Activated CD4-positive, alpha-beta T cell treated with anti-CD3 and anti-CD28 coated beads, Interleukin-2, amount 50 U/mL, for 48 hours (primary cell): ENCODE results near the gene TPPP.
"Not testable (repeated sequence)": the region's sequence is repeated elsewhere in the genome, so short reads cannot be mapped to it uniquely, and the experiment has no call there.

ENCODE experiments used
- DNase-seq, 2 experiments: peaks; one replicate each; pipeline ENCODE4 v3.0.0-alpha.2; 2020

The TPPP gene

GRCh38 chr5:643811-644271 lies 49.3 kb downstream of the TPPP start:
- DNase-seq = no peak

- DNase-seq = no peak
These were observed 49.8 kb downstream of the TPPP start for GRCh38 chr5:643351-643801.

- DNase-seq = no peak
These were observed 50.7 kb downstream of the TPPP start for GRCh38 chr5:642481-642880.

- no peak for DNase-seq
These were observed 51.8 kb downstream of the TPPP start for GRCh38 chr5:641331-641765.

GRCh38 chr5:640461-641330 lies 52.5 kb downstream of the TPPP start:
- no peak for DNase-seq

GRCh38 chr5:639584-640213 lies 53.5 kb downstream of the TPPP start:
- DNase-seq = no peak

GRCh38 chr5:639253-639530 lies 54.0 kb downstream of the TPPP start:
- DNase-seq = no peak

- no peak for DNase-seq
These were observed 54.5 kb downstream of the TPPP start for GRCh38 chr5:638501-639252.

GRCh38 chr5:637581-638450 lies 55.3 kb downstream of the TPPP start:
- no peak for DNase-seq

GRCh38 chr5:636951-637350 lies 56.2 kb downstream of the TPPP start:
- DNase-seq = no peak

GRCh38 chr5:635306-636055 lies 57.7 kb downstream of the TPPP start:
- no peak for DNase-seq

GRCh38 chr5:634191-634590 lies 59.0 kb downstream of the TPPP start:
- DNase-seq = no peak

GRCh38 chr5:633501-633955 lies 59.6 kb downstream of the TPPP start:
- DNase-seq = no peak

GRCh38 chr5:628351-629205 lies 64.6 kb downstream of the TPPP start:
- not testable (repeated sequence) for DNase-seq

GRCh38 chr5:627840-628239 lies 65.3 kb downstream of the TPPP start:
- no peak for DNase-seq

GRCh38 chr5:626850-627249 lies 66.3 kb downstream of the TPPP start:
- no peak for DNase-seq

GRCh38 chr5:625516-625915 lies 67.6 kb downstream of the TPPP start:
- no peak for DNase-seq

GRCh38 chr5:624951-625230 lies 68.3 kb downstream of the TPPP start:
- DNase-seq = no peak

- no peak for DNase-seq
These were observed 68.8 kb downstream of the TPPP start for GRCh38 chr5:624118-624950.

GRCh38 chr5:623531-623930 lies 69.6 kb downstream of the TPPP start:
- DNase-seq = no peak
